Regular cardiac myocyte (primary cell): ENCODE data around the gene RCAN1. TPM values are rescaled to one million over a fixed set of nuclear protein-coding genes. Genes with fewer than 3 reads are reported as not detected.

Experiments used
- total RNA-seq: library from RNA; depleted of rRNA; stranded (reverse); fragments of >200 nt; gene quantifications from 2 replicates; pipeline ENCODE4 v1.2.3, GENCODE V29; 2014

Gene RCAN1
- 174 and 809 TPM in 2 replicates for total RNA-seq

GRCh38 chr21:34614628-34615486 lies at the start of gene RCAN1:
Gene RCAN1, minus strand, starts transcription at chr21:34615113. Its CDS starts 102 bp downstream, at chr21:34615011.

GRCh38 chr21:34511787-34512455 lies 103.0 kb downstream of the RCAN1 start, which contains the start of gene KCNE1:
Gene KCNE1, minus strand, starts transcription at chr21:34512210. Its CDS starts 62,576 bp downstream, at chr21:34449634.

Other genes starting within 250 kb of the RCAN1 start
- 2.7 and 5.6 TPM in 2 replicates for gene SMIM11, start 239.6 kb downstream of the RCAN1 start, total RNA-seq
- gene SMIM34, start 191.2 kb downstream of the RCAN1 start, total RNA-seq: not detected in 2 replicates
- gene KCNE1, start 102.9 kb downstream of the RCAN1 start, total RNA-seq: 0.19 and 0.56 TPM in 2 replicates
- under 0.01 TPM in 1 of 2 replicates, not detected in the other for gene CLIC6, start 53.9 kb upstream of the RCAN1 start, total RNA-seq